ENCODE results near the gene C11orf91.

DNA sequence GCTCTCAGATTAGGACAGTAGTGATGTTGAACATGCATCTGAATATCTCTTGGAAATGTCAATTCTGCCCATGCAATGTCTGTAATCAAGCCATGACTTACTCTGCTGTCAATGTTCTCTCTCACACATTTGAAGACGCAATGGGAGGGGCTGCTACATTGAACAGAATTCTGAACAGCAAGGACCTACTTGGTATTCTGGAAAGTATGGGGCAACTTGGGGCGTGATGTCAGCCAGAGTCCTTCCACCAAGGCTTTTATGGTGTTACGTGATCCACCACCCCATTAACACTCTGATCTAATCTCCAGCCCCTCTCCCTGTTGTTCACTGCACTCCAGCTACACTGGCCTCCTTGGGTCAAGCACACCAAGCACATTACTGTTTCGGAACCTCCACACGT, 42.7 kb upstream of the C11orf91 start:
- TF ChIP-seq CTCF (IDR thresholded peaks at IDR 0.05) (no peak), POLR2A (IDR thresholded peaks at IDR 0.05) (no peak), EP300 (IDR thresholded peaks at IDR 0.05) (no peak)
